GM11168 (cell line): ENCODE measurements around the gene JUN.

Source experiments
- in situ Hi-C: fragments of 300-500 bp; cut with MboI; formaldehyde crosslinking; loops from one replicate; pipeline ENCODE4 v1.12.0; 2022; ENCODE audit warnings: low sequenced_read_pairs; ENCODE audit not compliant: unreplicated experiment

Gene JUN

DNA sequence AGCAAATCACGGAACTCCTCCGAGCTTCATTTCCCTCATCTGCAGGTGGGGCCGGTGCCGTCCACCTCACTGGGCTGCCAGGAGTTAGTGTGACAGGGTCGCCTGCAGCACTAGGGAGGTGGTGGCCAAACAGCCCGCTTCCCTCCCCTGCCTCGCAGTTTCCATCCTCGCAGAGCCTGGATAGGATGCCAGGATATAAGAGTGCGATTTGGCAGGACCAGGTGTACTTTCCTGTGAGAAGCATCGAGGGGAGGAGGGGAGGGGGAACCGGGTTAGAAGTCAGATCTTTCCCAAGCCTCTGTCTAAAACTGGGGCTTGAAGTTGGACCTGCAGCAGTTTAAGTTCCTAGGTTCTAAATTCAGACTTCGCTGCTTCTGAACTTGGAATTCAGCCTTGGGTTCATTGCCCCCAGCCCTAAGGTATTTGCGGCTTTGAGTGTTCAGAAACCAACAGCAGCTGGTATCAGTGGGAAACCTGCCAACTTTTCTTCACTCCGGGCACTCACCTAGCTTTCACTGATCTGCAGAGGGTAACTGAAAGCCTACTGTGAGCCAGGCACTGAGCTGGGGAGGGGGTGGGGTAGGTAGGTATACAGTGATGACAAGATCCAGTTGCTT, 1.7 kb upstream of the JUN start:
- in situ Hi-C loops = loop anchor here (25.0 kb wide), 2 partner anchors 227 to 502 kb away; partner anchors contain the start of gene FGGY

DNA sequence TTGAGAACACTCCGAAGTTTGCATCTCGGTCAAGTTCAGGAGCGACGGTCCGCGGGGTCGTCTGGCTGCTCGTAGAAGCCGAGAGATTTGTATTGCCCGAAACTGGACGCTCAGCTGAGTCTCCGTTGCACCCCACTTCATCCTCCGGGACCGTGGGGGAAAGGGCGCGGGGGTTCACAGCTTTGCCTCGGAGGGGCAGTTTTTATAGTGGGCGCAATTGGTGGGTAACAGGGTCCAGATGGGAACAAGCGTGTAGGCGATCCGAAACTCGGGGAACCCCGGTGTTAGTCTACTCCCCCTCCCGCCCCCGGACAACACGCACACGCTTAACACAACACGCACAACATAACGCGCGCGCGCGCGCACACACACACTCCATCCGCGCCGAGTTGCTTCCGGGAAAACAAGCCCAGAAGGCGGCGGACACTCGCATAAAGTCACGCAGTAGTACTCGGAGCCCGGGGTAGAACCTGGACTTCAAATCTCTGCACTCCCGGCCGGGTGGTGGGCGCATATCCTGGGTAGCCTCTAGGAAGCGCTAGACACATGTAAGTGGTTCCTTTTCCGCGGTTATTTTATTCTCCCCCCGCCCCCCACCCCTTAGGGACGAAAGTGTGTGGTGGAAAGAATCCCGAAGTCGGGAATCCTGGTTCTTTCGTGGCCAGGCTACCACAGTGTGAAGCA, 1.1 kb upstream of the JUN start:
- in situ Hi-C loops = loop anchor here (25.0 kb wide), 2 partner anchors 227 to 502 kb away; partner anchors contain the start of gene FGGY

- in situ Hi-C loops = loop anchor here (25.0 kb wide), 2 partner anchors 229 to 504 kb away; partner anchors contain the start of gene FGGY
These were observed 506 bp downstream of the JUN start for GRCh38 chr1:58783090-58783992.

GRCh38 chr1:58782178-58783089, 1.4 kb downstream of the JUN start:
- in situ Hi-C loops = loop anchor here (25.0 kb wide), 2 partner anchors 230 to 505 kb away; partner anchors contain the start of gene FGGY

- in situ Hi-C loops = loop anchor here (25.0 kb wide), 2 partner anchors 231 to 506 kb away; partner anchors contain the start of gene FGGY
These were observed 2.2 kb downstream of the JUN start for GRCh38 chr1:58781541-58782177.

DNA sequence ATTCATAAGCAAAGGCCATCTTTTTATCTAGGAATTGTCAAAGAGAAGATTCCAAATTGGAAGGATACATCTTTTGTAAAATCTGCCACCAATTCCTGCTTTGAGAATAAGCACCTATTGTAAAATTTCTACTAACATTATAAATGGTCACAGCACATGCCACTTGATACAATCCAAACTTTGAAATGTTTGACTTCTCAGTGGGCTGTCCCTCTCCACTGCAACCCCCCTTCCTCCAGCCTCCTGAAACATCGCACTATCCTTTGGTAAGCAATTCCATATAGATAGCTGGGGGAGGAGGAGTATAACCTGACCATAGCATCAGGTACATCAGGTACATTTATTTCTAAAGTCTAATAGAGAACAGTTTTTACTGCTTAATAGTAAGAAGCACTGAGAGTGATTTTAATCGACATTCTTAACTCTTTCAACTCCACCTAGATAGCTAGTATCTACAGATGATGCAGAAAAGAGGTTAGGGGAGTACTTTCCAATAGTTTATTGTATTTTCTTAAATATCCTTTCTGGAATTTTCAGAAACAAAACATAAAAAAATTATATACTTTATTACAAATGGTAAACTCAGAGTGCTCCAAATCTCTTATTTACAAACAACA, 2.9 kb downstream of the JUN start:
- in situ Hi-C loops = loop anchor here (25.0 kb wide), 2 partner anchors 231 to 506 kb away; partner anchors contain the start of gene FGGY

- in situ Hi-C loops = loop anchor here (25.0 kb wide), 2 partner anchors 232 to 507 kb away; partner anchors contain the start of gene FGGY
These were observed 3.4 kb downstream of the JUN start for GRCh38 chr1:58780411-58780810.

- in situ Hi-C loops = loop anchor here (25.0 kb wide), 2 partner anchors 232 to 507 kb away; partner anchors contain the start of gene FGGY
These were observed 4.0 kb downstream of the JUN start for GRCh38 chr1:58779801-58780382.

GRCh38 chr1:58779059-58779754, 4.6 kb downstream of the JUN start:
- in situ Hi-C loops = loop anchor here (25.0 kb wide), 2 partner anchors 233 to 508 kb away; partner anchors contain the start of gene FGGY

DNA sequence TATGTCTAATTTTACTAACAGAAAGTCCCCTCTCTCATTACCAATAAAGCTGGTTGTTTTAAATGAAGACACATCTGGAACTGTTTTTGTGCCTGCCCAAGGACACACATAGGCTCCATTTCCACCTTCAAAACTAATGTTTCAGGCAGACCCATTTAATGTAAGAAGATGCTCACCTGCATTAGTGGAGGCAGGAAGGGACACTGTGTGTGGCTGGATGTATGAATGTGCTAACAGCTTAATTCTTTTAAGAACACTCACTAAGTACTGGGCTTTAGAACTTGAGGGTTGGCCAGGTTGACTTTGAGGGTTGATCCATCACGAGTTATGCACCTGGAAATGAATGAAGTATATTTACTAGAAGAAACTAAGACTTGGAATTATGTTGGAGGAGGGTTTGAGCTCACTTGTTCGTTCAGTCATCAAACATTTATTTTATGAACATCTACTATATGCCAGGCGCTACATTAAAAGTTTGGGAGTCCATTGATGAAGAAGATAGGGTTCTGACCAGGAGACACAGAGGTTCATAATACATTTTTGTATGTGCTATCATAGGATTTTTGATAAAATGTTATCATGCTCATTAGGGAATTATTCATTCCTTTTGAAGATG, 5.4 kb downstream of the JUN start:
- in situ Hi-C loops = loop anchor here (25.0 kb wide), 2 partner anchors 234 to 509 kb away; partner anchors contain the start of gene FGGY

DNA sequence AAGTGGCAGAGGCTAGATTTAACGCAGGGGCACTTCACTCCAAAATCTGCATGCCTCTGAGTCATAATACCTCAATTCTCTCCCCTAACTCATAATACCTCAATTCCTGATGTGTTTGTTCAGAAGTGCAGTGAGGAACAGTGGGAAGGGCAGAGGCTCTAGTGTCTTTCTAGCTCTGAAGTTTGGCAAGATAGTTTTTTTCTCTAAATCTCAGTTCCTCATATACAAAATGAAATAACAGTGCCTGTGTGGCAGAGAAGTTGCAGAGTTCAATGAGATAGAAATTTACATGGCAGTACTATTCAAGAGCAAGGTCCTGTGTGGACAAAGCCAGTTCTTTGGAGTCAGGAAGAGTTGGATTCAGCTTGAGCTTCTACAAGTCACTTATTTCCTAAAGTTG, 9.8 kb downstream of the JUN start:
- in situ Hi-C loops = no loop called here

- in situ Hi-C loops = no loop called here
These were observed 10.4 kb downstream of the JUN start for GRCh38 chr1:58773406-58773840.

DNA sequence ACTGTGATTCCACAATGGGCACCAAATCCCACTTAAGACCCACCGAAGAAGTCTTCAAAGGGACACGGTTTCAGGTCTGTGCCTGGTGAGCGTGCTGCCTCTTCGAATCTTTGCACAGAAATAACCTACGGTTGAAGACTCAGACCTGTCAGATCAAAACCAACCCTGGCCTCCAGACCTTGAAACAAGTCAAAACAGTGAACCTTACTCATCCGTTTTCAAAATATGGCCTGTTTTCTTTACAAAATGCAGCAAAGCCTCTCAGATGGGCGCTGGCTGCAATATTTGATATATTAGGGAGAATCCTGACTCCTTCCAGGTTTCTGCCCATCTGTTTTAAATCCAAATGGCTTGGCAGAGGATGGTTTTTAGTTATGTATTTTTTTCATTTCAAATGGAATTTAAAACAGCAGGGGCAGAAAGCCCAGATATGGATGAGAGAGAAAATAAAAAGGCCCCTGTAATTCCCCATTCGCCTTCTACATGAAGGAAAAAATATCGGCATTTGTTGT, 14.0 kb downstream of the JUN start:
- in situ Hi-C loops = no loop called here

DNA sequence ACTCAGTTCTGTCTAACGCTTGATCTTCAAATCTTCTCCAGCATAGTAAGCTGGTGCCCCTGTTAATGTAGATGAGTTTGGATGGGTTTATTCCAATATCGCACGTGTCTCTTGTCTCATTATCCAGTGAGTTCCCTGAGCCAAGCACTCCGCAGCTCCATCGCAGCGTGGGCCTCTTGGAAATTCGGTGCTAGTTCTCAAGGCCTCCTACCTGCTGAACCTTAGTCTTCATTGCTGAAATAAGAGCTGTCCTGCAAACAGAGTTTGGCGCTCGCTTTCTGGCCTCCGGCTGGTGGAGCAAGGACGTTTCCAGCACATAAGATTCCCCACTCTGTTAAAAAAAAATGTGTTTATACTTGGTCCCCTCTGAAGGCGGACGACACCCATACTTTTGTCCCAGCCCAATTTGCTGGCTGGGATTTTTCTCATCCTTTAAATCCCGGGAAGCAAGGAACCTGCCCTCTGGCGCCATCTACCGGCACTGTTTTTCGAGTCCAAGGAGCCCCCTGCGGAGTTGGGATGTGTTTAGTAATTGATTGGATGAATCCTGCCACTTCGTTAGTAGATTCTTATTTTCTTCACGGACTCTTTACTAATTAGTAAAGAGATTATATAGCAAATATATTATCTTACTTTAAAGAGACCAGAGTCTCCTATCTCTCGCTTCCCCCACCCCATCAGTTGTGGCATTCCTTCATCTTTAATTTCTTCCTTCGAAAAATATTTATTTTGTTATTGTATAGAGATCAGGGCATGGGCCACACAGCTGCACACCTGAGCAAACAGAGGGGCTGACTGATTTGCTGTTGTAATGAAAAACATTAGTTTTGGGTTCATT, 14.7 kb downstream of the JUN start:
- in situ Hi-C loops = no loop called here

GRCh38 chr1:58768191-58768731, 15.6 kb downstream of the JUN start:
- in situ Hi-C loops = no loop called here

DNA sequence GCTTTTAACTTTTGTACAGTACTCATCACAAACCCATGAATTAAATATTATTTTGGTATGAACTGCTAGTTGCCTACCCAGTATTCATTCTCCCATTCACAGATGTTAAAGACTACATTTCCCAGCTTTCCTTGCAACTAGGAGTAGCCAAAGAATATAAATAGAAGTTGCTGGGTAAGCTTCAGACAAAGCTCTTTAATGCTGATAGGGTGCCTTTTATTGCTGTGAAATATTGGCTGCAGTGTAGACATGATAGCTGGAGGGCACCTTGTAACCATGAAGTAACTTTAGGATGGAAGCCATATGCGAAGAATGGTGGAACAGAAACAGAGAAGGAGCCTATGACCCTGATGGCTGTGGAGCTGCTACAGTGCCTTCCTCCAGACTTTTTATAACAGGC, 16.7 kb downstream of the JUN start:
- in situ Hi-C loops = no loop called here
